GM23248 (cell line): ENCODE results near the gene GRIA1.

Experiments
- EZH2 ChIP-seq: fragments of 200-600 bp; sonication (generic); IDR thresholded peaks from 2 replicates; pipeline ENCODE4 v1.6.1; 2018; ENCODE audit warnings: antibody characterized with exemption, mild to moderate bottlenecking; ENCODE audit not compliant: insufficient read depth, poor library complexity, severe bottlenecking
- EZH2phosphoT487 ChIP-seq: fragments of 200-600 bp; sonication (generic); IDR thresholded peaks from 2 replicates; pipeline ENCODE4 v1.6.1; 2018; ENCODE audit warnings: antibody characterized with exemption, moderate library complexity, mild to moderate bottlenecking, low read depth; ENCODE audit not compliant: insufficient read depth

- TF ChIP-seq EZH2 = no peak
- no peak for TF ChIP-seq EZH2phosphoT487
Measured at GRCh38 chr5:153558957-153559356, 68.5 kb downstream of the GRIA1 start.
